Keratinocyte (primary cell): ENCODE measurements around the gene PTEN. TPM values are rescaled to one million over a fixed set of nuclear protein-coding genes. Genes with fewer than 3 reads are reported as not detected.

Experiments
- DNase-seq: peaks from one replicate; pipeline ENCODE4 v3.0.0-alpha.2; 2011; ENCODE audit warnings: low read depth, missing footprints, low spot score
- FAIRE-seq: peaks from 2 replicates; lab custom pipeline; 2011; peaks lifted over from hg19 to GRCh38; lab: Jason Lieb, UNC
- H2AFZ ChIP-seq: 2 replicates; pipeline ENCODE4 v1.6.0; 2012; ENCODE audit warnings: low read length, control low read depth, inconsistent platforms; ENCODE audit not compliant: control insufficient read depth
- H3K27ac ChIP-seq: 2 replicates; pipeline ENCODE4 v1.5.1; 2011; ENCODE audit warnings: low read length; ENCODE audit not compliant: control insufficient read depth, insufficient read depth
- H3K27me3 ChIP-seq: 3 replicates; pipeline ENCODE4 v1.6.0; 2011; ENCODE audit warnings: low read length; ENCODE audit not compliant: control insufficient read depth, insufficient read depth; ENCODE audit errors: extremely low read depth
- H3K36me3 ChIP-seq, 2 experiments: 2 replicates in 1 of 2; 3 replicates in 1 of 2; pipeline ENCODE4 v1.5.1; 2011; ENCODE audit warnings: low read length in 2 of 2, mild to moderate bottlenecking in 1 of 2; ENCODE audit not compliant: control insufficient read depth in 2 of 2, insufficient read depth in 2 of 2; ENCODE audit errors: extremely low read depth in 1 of 2
- H3K4me1 ChIP-seq: 3 replicates; pipeline ENCODE4 v1.5.1; 2011; ENCODE audit warnings: low read length; ENCODE audit not compliant: control insufficient read depth, insufficient read depth; ENCODE audit errors: extremely low read depth
- H3K4me2 ChIP-seq: 3 replicates; pipeline ENCODE4 v1.6.0; 2011; ENCODE audit warnings: low read depth, low read length; ENCODE audit not compliant: control insufficient read depth, insufficient read depth; ENCODE audit errors: extremely low read depth
- H3K4me3 ChIP-seq, 3 experiments: fragments of 200-600 bp in 1 of 3; sonication (generic) in 1 of 3; 2 replicates in 2 of 3; 3 replicates in 1 of 3; pipeline ENCODE4 v1.5.1; 2011 to 2016; ENCODE audit warnings: low read length in 3 of 3, mild to moderate bottlenecking in 3 of 3, control low read depth in 2 of 3, inconsistent platforms in 1 of 3, low read depth in 1 of 3, mixed read lengths in 1 of 3, mixed run types in 1 of 3, moderate library complexity in 1 of 3; ENCODE audit not compliant: control insufficient read depth in 2 of 3, insufficient read depth in 2 of 3; ENCODE audit errors: extremely low read depth in 1 of 3
- H3K79me2 ChIP-seq: 2 replicates; pipeline ENCODE4 v1.6.0; 2012; ENCODE audit warnings: low read length; ENCODE audit not compliant: control insufficient read depth, insufficient read depth
- H3K9ac ChIP-seq: 3 replicates; pipeline ENCODE4 v1.6.0; 2011; ENCODE audit warnings: low read length; ENCODE audit not compliant: control insufficient read depth, insufficient read depth; ENCODE audit errors: extremely low read depth
- H3K9me1 ChIP-seq: 3 replicates; pipeline ENCODE4 v1.6.0; 2011; ENCODE audit warnings: low read length; ENCODE audit not compliant: control insufficient read depth, insufficient read depth; ENCODE audit errors: extremely low read depth
- H3K9me3 ChIP-seq: 2 replicates; pipeline ENCODE4 v1.5.1; 2012; ENCODE audit warnings: low read depth, low read length; ENCODE audit not compliant: control insufficient read depth
- H4K20me1 ChIP-seq: 3 replicates; pipeline ENCODE4 v1.6.0; 2011; ENCODE audit warnings: low read length; ENCODE audit not compliant: control insufficient read depth, insufficient read depth; ENCODE audit errors: extremely low read depth
- EZH2 ChIP-seq: IDR thresholded peaks from one replicate; pipeline ENCODE4 v1.6.1; 2012; ENCODE audit warnings: inconsistent platforms, mild to moderate bottlenecking, low read length, moderate library complexity
- dilution Hi-C: fragments of 300-500 bp; cut with MboI; formaldehyde crosslinking; loops from one replicate; pipeline ENCODE4 v1.7.0; 2020; ENCODE audit warnings: low sequenced_read_pairs; ENCODE audit not compliant: extremely low pct_ligation_motif_present
- polyA plus RNA-seq, 5 experiments: library from polyadenylated mRNA; depleted of rRNA in 3 of 5; stranded (reverse) in 3 of 5; stranded (forward) in 1 of 5; unstranded in 1 of 5; fragments of >200 nt; gene quantifications; 1 replicate in 1 of 5; 2 replicates in 3 of 5; 3 replicates in 1 of 5; pipeline versions ENCODE4 v1.2.1 to v1.2.3, GENCODE V29; 2011 to 2012; ENCODE audit warnings: missing spikeins in 2 of 5, low read depth in 1 of 5, low replicate concordance in 1 of 5
- TF ChIP-seq, protein P1 (sequence below), 3 experiments: IDR thresholded peaks in 1 of 3; conservative IDR thresholded peaks in 1 of 3; optimal IDR thresholded peaks in 1 of 3; 2 replicates in 2 of 3; 3 replicates in 1 of 3; pipeline versions ENCODE3 to v1.5.1; 2011; ENCODE audit warnings: low read length in 3 of 3, mild to moderate bottlenecking in 3 of 3, moderate library complexity in 2 of 3, control low read depth in 1 of 3, inconsistent platforms in 1 of 3; ENCODE audit not compliant: insufficient read depth in 2 of 3; ENCODE audit errors: extremely low read depth in 1 of 3

The PTEN gene
- polyA plus RNA-seq, 1 donor (not counting 4 experiments of a cell fraction or from before 2014, with no cell fraction given), result 39.4 TPM

DNA sequence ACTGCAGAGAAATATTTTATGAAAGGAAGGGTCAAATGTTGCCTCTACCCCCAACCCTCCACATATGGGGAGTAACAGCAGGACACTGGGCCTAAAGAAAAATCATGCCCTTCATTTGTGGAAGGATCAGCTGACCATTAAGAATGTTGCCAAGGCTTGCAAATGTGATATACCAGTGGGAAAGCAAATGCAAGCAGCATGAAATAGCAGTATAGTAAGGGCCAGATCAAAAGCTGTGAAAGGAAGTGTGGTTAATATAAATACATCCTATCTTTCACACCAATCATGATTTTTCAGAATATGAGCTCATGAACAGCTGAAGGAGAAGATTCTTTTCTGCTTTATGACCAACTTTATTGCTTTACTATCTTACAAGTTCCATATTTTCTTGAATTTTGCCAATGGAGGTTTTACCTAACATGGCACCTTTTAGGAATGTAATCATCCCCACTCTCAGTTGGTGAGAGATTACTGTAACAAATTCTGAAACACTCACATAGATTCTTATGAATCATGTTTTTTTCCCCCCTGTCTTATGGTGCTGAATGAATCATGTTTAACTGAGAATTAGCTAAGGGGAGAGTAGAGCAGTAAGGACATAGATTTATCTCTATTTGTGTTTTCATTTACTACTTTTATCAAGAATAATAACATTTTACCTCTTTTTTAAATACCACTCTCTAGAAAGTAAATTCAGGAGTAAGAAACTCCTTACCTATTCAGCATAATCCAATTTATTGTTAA lies 33.3 kb upstream of the PTEN start:
- no peaks in the 10 kb centered on the region for H3K9me1 ChIP-seq
- H3K4me1 ChIP-seq, result no peaks in the 10 kb centered on the region
- no peaks in the 10 kb centered on the region for H3K27me3 ChIP-seq
- TF ChIP-seq, protein P1, sequence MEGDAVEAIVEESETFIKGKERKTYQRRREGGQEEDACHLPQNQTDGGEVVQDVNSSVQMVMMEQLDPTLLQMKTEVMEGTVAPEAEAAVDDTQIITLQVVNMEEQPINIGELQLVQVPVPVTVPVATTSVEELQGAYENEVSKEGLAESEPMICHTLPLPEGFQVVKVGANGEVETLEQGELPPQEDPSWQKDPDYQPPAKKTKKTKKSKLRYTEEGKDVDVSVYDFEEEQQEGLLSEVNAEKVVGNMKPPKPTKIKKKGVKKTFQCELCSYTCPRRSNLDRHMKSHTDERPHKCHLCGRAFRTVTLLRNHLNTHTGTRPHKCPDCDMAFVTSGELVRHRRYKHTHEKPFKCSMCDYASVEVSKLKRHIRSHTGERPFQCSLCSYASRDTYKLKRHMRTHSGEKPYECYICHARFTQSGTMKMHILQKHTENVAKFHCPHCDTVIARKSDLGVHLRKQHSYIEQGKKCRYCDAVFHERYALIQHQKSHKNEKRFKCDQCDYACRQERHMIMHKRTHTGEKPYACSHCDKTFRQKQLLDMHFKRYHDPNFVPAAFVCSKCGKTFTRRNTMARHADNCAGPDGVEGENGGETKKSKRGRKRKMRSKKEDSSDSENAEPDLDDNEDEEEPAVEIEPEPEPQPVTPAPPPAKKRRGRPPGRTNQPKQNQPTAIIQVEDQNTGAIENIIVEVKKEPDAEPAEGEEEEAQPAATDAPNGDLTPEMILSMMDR (optimal IDR thresholded peaks at IDR 0.05 in 1 of 3, IDR thresholded peaks at IDR 0.05 in 1 of 3, conservative IDR thresholded peaks at IDR 0.05 in 1 of 3; ENCODE audit: extremely low read depth in 1 of 3, insufficient read depth in 2 of 3, low read length in 3 of 3), result no peak
- TF ChIP-seq EZH2, result no peak
- H3K9me3 ChIP-seq, result no peaks in the 10 kb centered on the region
- H3K27ac ChIP-seq, result no peak overlapping the region
- no peak overlapping the region for H3K9ac ChIP-seq
- H4K20me1 ChIP-seq, result no peaks in the 10 kb centered on the region
- dilution Hi-C loops, result no loop called here
- H3K4me2 ChIP-seq, result no peak overlapping the region
- no peaks in the 10 kb centered on the region for H3K79me2 ChIP-seq
- no peak overlapping the region for H2AFZ ChIP-seq
- DNase-seq, result no peak
- no peaks in the 10 kb centered on the region for H3K36me3 ChIP-seq
- no peak overlapping the region for H3K4me3 ChIP-seq
- FAIRE-seq, result no peak

GRCh38 chr10:87836098-87836497 lies 27.3 kb upstream of the PTEN start:
- Histone ChIP-seq H4K20me1 (no peaks in the 10 kb centered on the region), H3K9me1 (no peaks in the 10 kb centered on the region), H3K36me3 (no peaks in the 10 kb centered on the region), H3K4me1 (no peaks in the 10 kb centered on the region), H3K4me3 (no peak overlapping the region), H3K27me3 (no peaks in the 10 kb centered on the region), H3K27ac (no peak overlapping the region), H3K9me3 (no peaks in the 10 kb centered on the region), H2AFZ (no peak overlapping the region), H3K4me2 (no peak overlapping the region), H3K79me2 (no peaks in the 10 kb centered on the region), H3K9ac (no peak overlapping the region)
- dilution Hi-C loops, result no loop called here
- FAIRE-seq (no peak), DNase-seq (no peak)
- no peak for TF ChIP-seq EZH2
- TF ChIP-seq, protein P1 (optimal IDR thresholded peaks at IDR 0.05 in 1 of 3, IDR thresholded peaks at IDR 0.05 in 1 of 3, conservative IDR thresholded peaks at IDR 0.05 in 1 of 3; ENCODE audit: extremely low read depth in 1 of 3, insufficient read depth in 2 of 3, low read length in 3 of 3), result no peak
